IPS-11a (cell line): Measurements from ENCODE around the gene ATL1.
"Not testable (repeated sequence)": the region's sequence is repeated elsewhere in the genome, so short reads cannot be mapped to it uniquely, and the experiment has no call there.

Source experiments
- H3K4me3 ChIP-seq: one replicate; pipeline ENCODE4 v1.5.1; 2013; ENCODE audit warnings: low read depth, low read length, control low read depth

The ATL1 gene

DNA sequence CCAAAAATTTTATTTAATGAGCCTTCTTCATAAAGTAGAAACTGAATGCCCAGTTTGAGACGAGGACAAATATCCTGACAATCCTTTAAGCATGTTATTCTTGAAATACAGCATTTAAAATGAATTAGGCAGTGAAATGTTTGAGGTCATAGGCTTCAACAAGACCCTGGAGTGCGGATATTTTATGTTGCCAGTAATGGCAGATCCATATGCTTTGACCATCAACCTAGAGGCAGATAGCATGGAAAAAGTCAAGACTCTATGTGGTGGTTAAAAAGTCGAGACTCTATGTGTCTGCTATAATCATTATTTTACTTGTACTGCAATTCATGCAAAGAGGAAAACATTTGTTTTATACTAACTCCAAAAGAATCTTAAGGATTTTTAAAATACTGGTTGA lies 25.5 kb upstream of the ATL1 start:
- no peak overlapping the region for H3K4me3 ChIP-seq

DNA sequence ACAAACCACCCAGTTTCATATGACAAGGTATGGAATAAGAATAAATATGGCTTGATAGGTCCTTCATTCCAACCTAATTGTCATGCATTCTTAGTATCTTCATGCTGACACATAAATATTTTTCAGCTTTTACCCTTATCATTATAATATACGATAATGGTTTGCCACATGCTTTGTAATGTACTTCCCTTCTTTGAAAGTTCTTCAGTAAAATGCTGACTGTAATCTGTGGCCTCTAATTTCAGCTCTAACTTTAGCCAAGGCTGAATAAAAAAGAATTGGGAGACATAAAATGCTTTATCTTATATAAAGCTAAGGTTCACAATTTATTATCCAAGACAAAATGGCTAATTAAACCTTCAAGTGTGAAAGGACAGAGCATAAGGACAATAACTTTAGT lies 24.9 kb upstream of the ATL1 start:
- no peak overlapping the region for H3K4me3 ChIP-seq

- not testable (repeated sequence) for H3K4me3 ChIP-seq
Measured at GRCh38 chr14:50538034-50538433, 21.9 kb upstream of the ATL1 start.

- no peak overlapping the region for H3K4me3 ChIP-seq
Measured at GRCh38 chr14:50539051-50539450, 20.9 kb upstream of the ATL1 start.

GRCh38 chr14:50541159-50541567 lies 18.8 kb upstream of the ATL1 start:
- H3K4me3 ChIP-seq, result no peak overlapping the region

- H3K4me3 ChIP-seq, result no peak overlapping the region
Measured at GRCh38 chr14:50542941-50543418, 17.0 kb upstream of the ATL1 start.

DNA sequence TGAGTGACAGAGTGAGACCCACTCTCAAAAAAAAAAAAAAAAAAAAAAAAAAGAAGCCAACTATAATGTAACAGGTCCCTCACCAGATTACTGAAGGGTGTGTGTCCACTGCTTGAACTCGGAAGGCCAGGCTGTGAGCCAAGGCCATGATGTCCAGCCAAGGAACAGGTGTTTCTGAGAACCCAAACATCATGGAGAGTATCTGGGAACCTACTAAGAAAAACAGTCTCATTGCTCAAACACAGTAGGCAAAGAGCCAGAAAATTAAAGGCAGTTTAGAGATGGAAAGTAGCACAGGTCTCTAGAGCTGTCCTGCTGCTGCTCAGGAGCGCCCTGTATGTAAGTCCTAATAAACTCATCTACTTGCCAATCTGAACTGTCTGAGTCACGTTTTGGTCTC lies 15.0 kb upstream of the ATL1 start:
- H3K4me3 ChIP-seq, result no peak overlapping the region

DNA sequence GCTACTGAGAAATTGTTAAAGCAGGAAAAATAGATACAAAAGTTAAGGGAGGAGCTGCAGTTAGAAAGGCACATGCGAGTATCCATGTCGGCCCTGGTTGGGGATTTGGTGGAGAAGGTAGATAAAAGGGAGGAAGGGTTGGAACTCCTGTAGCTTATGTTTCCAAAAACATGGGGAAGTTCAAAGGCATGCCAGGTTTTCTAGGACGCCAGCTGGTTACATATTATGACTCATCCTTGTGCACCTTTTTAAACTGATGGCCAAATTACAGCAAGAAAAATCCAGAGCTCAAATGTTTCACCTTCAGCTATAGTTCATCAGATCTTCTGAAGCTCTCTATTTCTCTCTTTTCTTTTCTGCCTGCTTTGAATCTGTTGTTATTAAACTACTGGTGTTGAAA lies 14.3 kb upstream of the ATL1 start:
- no peak overlapping the region for H3K4me3 ChIP-seq

DNA sequence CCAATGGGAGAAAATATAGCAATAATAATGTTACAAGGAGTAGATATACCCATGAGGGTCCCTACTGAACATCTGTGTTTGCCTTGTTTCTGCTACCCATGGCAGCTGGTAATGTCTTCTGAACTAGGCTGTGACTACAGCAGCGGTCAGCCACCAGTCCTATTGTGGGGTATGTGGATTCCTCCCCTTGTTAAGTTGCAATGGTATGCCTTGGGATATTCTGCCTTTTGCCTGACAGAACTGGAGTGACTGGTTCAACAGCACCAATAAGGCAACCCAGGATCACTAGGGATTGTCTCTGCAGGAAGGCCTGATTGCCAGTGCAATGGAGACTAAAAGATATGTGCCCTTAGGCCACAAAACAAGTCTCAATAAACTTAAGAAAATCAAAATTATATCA lies 9.7 kb upstream of the ATL1 start:
- no peak overlapping the region for H3K4me3 ChIP-seq

DNA sequence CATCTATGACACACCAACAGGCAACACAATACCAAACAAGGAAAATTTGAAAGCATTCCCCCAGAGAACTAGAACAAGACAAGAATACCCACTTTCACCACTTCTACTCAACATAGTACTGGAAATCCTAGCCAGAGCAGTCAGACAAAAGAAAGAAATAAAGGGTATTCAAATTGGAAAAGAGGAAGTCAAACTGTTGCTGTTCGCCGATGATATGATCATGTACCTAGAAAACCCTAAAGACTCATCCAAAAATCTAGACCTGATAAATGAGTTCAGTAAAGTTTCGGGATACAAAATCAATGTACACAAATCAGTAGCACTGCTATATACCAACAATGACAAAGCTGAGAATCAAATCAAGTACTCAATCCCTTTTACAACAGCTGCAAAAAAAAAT lies 8.1 kb upstream of the ATL1 start:
- no peak overlapping the region for H3K4me3 ChIP-seq

GRCh38 chr14:50552796-50553195 lies 7.1 kb upstream of the ATL1 start:
- H3K4me3 ChIP-seq, result not testable (repeated sequence)

- H3K4me3 ChIP-seq, result peak overlapping the region; percentile 73
Measured at GRCh38 chr14:50560931-50561285, 963 bp downstream of the ATL1 start.

GRCh38 chr14:50562841-50563240 lies 2.9 kb downstream of the ATL1 start:
- H3K4me3 ChIP-seq, result no peak overlapping the region

GRCh38 chr14:50569714-50570274 lies 9.8 kb downstream of the ATL1 start:
- no peak overlapping the region for H3K4me3 ChIP-seq

DNA sequence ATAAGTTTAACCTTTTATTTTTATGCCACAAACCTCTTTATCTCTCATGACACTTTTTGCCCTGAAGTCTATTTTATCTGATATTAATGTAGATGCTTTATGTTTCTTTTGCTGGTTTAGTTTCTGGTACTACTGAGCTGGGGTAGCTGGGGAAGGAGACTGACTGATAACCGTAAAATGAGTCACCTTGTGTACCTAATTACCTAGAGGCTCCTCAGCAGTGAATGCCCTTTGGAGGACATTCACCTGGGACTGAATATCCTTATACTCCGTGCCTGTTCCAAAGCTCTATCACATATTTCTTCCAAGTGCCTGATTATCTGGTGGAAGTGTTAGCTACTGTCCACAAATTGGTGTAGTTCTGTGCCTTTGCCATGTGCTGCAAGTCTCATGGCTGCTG lies 13.9 kb downstream of the ATL1 start:
- no peak overlapping the region for H3K4me3 ChIP-seq

- H3K4me3 ChIP-seq, result no peak overlapping the region
Measured at GRCh38 chr14:50575769-50576168, 15.8 kb downstream of the ATL1 start.

- H3K4me3 ChIP-seq, result no peak overlapping the region
Measured at GRCh38 chr14:50577982-50578381, 18.0 kb downstream of the ATL1 start.

DNA sequence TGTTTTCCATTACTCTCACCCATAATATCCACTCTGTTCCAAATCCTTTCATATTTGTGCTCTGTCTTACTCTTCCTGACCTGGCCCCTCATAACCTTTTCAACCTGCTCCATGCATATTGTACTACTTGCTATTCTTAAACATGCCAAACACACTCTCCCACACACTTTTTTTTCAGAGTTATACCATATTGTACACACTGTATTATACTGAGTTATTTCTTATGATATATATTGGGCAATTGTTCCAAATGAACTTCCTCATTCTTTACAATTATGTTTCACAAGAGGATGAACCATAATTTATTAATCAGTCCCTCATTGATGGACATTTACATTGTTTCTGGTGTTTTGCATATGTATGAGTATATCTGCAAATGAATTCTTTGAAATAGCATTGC lies 18.5 kb downstream of the ATL1 start:
- no peak overlapping the region for H3K4me3 ChIP-seq

DNA sequence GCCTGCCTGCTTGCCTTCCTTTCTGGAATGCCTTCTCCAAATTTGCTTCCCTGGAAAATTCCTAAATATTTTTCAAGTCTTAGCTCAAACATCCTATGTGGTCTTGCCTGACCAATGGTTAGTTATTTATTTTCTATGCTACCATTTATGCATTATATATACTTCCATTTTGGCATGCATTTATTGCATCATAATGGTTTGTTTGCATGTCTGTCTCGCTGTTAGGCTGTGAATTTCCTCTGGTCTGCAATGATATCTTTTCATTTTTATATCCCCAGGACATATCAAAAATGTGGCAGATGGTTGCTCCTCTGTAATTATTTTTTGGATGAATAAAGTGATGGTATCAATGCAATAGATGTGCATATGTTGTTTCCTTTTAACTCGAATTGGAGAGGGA lies 30.5 kb downstream of the ATL1 start:
- no peak overlapping the region for H3K4me3 ChIP-seq

DNA sequence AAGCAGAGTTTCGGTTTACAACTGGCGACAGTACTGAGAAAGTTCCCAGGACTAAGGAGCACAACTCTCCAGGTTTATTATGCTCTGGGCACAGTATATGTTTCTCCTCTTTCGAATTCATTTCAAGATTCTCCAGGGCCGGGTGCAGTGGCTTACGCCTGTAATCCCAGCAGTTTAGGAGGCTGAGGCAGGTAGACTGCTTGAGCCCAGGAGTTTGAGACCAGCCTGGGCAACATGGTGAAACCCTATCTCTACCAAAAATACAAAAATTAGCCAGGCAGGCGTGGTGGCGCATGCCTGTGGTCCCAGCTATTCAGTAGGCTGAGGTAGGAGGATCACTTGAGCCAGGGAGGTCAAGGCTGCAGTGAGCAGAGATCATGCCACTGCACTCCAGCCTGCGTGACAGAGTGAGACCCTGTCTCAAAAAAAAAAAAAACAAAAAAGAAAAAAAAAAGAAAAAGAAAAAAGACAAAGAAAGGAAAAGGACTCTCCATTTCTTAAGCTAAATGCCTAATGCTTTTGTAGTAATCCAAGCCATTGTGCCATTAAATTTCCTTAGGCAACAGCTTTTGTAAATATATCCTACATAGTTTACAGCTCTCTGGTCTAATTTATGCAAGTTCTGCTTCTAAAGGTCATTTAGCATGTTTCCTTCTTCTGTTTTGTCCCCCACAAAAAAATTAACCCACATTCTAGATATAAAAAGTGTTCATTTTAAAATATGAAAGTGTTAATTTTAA lies 34.8 kb downstream of the ATL1 start:
- no peak overlapping the region for H3K4me3 ChIP-seq

DNA sequence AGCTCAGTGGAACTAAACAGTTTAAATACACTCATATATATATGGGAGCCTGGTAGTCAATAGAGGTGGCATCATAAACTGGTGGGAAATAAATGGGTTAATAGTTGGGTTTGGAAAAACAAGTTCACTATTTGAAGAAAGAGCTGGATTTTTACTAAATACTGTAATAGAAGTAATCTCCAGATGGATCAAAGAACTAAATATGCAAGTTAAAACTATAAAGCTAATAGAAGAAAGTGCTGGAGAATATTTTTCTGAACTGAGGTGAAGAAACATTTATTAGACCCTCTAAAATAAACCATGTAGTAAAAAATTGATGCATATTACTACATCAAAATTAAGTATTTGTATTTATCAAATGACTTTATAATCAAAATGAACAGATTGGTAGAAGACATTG lies 38.8 kb downstream of the ATL1 start:
- H3K4me3 ChIP-seq, result no peak overlapping the region

- no peak overlapping the region for H3K4me3 ChIP-seq
Measured at GRCh38 chr14:50599700-50600444, 39.9 kb downstream of the ATL1 start.
